ENCODE data around the gene GGNBP2.

DNA sequence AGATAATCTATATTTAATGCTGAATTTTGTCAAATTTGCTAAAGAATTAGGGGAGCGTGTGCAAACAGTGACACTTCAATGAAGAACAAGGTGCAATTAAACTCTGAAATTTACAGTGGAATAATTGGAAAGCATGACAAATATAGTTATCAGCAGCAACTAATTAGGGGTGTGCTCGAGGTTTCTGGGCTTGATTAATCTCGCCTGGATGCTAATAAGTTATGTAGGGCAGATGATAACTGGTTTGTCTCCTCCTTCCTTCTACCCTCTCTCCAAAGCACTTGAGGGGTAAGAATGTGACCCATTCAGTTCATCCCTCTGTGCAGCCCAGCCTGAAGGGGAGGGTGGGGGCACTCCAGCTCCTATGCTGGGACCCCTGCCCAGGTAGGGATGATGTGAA is 78.6 kb downstream of the GGNBP2 start:
- TF ChIP-seq, protein P1, sequence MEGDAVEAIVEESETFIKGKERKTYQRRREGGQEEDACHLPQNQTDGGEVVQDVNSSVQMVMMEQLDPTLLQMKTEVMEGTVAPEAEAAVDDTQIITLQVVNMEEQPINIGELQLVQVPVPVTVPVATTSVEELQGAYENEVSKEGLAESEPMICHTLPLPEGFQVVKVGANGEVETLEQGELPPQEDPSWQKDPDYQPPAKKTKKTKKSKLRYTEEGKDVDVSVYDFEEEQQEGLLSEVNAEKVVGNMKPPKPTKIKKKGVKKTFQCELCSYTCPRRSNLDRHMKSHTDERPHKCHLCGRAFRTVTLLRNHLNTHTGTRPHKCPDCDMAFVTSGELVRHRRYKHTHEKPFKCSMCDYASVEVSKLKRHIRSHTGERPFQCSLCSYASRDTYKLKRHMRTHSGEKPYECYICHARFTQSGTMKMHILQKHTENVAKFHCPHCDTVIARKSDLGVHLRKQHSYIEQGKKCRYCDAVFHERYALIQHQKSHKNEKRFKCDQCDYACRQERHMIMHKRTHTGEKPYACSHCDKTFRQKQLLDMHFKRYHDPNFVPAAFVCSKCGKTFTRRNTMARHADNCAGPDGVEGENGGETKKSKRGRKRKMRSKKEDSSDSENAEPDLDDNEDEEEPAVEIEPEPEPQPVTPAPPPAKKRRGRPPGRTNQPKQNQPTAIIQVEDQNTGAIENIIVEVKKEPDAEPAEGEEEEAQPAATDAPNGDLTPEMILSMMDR (IDR thresholded peaks at IDR 0.05; ENCODE audit: low read depth, low read length), result no peak
- no peak for TF ChIP-seq EZH2phosphoT487 (IDR thresholded peaks at IDR 0.05; ENCODE audit: low read depth)

All from OCI-LY3 (cell line).